ENCODE data around the gene CEP85L. TPM values are rescaled to one million over a fixed set of nuclear protein-coding genes. Genes with fewer than 3 reads are reported as not detected.

The CEP85L gene
- total RNA-seq, 2 donors from 2014 or later = 4.5 to 6.8 TPM

DNA sequence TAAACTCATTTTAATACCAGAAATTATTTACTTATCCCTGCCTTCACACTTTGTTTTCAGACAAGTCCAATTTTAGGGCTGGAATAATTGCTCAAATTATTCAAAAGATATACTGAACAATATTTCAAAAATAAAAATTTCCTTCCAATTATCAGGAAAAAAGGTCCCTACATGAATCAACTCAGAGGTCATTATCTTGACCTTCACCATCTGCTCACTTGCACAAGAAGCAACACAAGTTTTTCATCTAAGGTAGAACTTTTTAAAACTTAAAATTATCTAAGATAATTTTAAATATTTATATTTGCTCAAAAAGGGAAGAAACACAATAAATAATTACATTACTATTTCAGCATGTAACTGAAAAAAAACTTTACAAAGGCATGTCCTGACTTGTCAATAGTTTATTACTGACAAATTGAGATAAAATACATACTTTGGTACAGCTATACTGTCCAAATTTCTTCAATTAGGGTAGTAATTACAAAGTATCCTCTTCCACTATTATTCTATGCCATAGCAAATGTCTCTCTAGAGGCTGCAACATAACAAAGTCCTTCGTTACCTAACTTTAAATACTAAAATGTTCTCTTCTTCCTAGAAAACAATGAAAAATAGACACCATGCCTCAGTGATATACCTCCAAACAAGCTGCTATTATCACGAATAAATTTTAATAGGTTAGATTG lies 2.4 kb downstream of the CEP85L start:
- DNase-seq (ENCODE audit: low spot score) = no peak
- H3K27me3 ChIP-seq = no peaks in the 10 kb centered on the region
- H3K9me3 ChIP-seq = no peaks in the 10 kb centered on the region
- peaks cover 0 to 20% of the 10 kb centered on the region in 2 donors for H3K4me1 ChIP-seq
- TF ChIP-seq, protein P1, sequence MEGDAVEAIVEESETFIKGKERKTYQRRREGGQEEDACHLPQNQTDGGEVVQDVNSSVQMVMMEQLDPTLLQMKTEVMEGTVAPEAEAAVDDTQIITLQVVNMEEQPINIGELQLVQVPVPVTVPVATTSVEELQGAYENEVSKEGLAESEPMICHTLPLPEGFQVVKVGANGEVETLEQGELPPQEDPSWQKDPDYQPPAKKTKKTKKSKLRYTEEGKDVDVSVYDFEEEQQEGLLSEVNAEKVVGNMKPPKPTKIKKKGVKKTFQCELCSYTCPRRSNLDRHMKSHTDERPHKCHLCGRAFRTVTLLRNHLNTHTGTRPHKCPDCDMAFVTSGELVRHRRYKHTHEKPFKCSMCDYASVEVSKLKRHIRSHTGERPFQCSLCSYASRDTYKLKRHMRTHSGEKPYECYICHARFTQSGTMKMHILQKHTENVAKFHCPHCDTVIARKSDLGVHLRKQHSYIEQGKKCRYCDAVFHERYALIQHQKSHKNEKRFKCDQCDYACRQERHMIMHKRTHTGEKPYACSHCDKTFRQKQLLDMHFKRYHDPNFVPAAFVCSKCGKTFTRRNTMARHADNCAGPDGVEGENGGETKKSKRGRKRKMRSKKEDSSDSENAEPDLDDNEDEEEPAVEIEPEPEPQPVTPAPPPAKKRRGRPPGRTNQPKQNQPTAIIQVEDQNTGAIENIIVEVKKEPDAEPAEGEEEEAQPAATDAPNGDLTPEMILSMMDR (IDR thresholded peaks at IDR 0.05) = no peak
- H3K4me3 ChIP-seq = no peak overlapping the region
- H3K27ac ChIP-seq = no peak overlapping the region
- no peaks in the 10 kb centered on the region for H3K36me3 ChIP-seq

DNA sequence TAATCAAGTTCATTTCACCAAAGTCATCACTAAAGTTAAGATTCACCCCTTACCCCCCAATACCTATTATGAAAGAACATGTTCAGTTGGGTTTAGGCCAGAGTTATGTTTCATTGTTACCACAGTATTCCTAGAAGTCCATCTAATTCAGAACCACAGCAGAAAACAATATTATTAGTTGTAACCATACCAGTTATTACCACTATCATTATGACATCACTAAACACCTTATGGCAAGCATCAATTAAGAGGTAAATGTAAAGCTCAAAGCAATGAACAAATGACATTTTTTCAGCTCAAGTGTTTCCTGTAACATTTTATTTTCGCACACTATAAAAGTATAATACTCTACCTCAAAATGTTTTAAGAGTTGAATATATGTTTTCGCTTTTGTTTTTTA lies 4.4 kb downstream of the CEP85L start:
- H3K36me3 ChIP-seq = no peaks in the 10 kb centered on the region
- TF ChIP-seq, protein P1 (IDR thresholded peaks at IDR 0.05) = no peak
- peaks cover 0 to 20% of the 10 kb centered on the region in 2 donors for H3K4me1 ChIP-seq
- DNase-seq (ENCODE audit: low spot score) = no peak
- no peaks in the 10 kb centered on the region for H3K27me3 ChIP-seq
- H3K9me3 ChIP-seq = no peaks in the 10 kb centered on the region
- no peak overlapping the region for H3K27ac ChIP-seq
- no peak overlapping the region for H3K4me3 ChIP-seq

DNA sequence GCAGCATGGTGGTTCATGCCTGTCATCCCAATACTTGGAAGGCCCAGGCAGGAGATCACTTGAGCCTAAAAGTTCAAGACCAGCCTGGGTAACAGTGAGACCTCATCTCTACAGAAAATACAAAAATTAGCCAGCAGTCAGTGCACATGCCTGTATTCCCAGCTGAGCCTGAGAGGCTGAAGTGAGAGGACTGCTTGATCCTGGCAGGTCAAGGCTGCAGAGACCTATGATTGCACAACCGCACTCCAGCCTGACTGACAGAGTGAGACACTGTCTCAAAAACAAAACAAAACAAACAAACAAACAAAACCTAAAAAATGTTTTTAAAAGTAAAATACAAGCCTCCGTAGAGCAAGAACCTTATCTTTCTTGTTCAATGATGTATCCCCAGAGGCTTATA lies 6.0 kb downstream of the CEP85L start:
- TF ChIP-seq, protein P1 (IDR thresholded peaks at IDR 0.05) = no peak
- Histone ChIP-seq H3K27me3 (no peaks in the 10 kb centered on the region), H3K4me3 (no peak overlapping the region), H3K27ac (no peak overlapping the region), H3K4me1 (peaks cover 0 to 19% of the 10 kb centered on the region in 2 donors), H3K9me3 (no peaks in the 10 kb centered on the region), H3K36me3 (no peaks in the 10 kb centered on the region)
- DNase-seq (ENCODE audit: low spot score) = no peak

DNA sequence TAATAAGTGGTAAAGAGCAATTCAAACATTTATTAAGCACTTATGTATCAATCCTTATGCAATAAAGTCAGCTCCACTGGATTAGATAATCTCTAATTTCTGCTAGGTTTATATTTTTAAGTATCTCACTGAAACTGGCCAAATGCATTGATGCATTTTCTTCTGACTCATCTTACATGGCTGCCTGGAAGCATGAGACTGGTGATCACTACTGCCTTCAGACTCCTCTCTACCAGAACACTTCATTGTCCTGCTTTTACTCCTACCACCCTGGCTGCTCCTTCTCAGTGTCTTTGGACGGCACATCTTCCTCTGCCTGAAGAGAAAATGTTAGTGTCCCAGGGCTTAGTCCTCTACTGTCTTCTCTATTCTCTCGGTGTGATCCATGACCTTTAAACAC lies 7.4 kb downstream of the CEP85L start:
- Histone ChIP-seq H3K4me1 (peaks cover 0 to 13% of the 10 kb centered on the region in 2 donors), H3K4me3 (no peak overlapping the region), H3K27me3 (no peaks in the 10 kb centered on the region), H3K27ac (no peak overlapping the region), H3K9me3 (no peaks in the 10 kb centered on the region), H3K36me3 (no peaks in the 10 kb centered on the region)
- no peak for DNase-seq (ENCODE audit: low spot score)
- TF ChIP-seq, protein P1 (IDR thresholded peaks at IDR 0.05) = no peak

DNA sequence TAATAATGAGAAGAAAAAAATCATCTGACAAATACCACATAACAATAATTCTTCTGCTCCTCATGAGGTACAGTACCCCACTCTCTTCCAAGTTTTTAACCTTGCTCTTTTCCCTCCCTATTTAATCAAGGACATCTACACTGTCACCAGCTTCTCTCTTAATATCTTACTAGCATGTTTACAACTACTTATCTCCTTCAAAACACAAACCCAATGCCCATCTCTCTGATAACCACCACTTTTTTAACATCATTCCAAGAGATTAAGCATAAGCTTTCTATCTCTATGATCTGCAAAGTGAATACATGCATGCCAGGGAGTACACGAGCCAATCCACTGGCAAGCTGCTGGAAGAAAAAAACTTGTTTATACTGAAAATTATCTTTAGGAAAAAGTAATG lies 10.3 kb downstream of the CEP85L start:
- Histone ChIP-seq H3K9me3 (no peaks in the 10 kb centered on the region), H3K4me3 (no peak overlapping the region), H3K27ac (no peak overlapping the region), H3K4me1 (peaks cover 0 to 12% of the 10 kb centered on the region in 2 donors), H3K36me3 (no peaks in the 10 kb centered on the region), H3K27me3 (no peaks in the 10 kb centered on the region)
- TF ChIP-seq, protein P1 (IDR thresholded peaks at IDR 0.05) = no peak
- DNase-seq (ENCODE audit: low spot score) = no peak
